AG04450 (cell line): ENCODE data around the gene CAVIN4. TPM values are rescaled to one million over a fixed set of nuclear protein-coding genes. Genes with fewer than 3 reads are reported as not detected.

Experiments
- CTCF ChIA-PET: fragments of 300-600, 350-600 bp; formaldehyde crosslinking; extraction: SDS; loops from one replicate; lab custom pipeline; 2022; ENCODE audit warnings: antibody characterized with exemption, inconsistent platforms; lab: Charles Lee
- POLR2A ChIA-PET: fragments of 350-600 bp; formaldehyde crosslinking; extraction: SDS; loops from one replicate; lab custom pipeline; 2021; ENCODE audit warnings: antibody characterized with exemption, inconsistent platforms; lab: Yijun Ruan, JAX
- DNase-seq: peaks from one replicate; pipeline ENCODE4 v3.0.0-alpha.2; 2011; ENCODE audit warnings: low read depth, low spot score
- H3K27ac ChIP-seq: one replicate; pipeline ENCODE4 v1.5.1; 2012; ENCODE audit warnings: low read depth, low read length, control low read depth
- H3K27me3 ChIP-seq: one replicate; pipeline ENCODE4 v1.6.0; 2012; ENCODE audit warnings: low read length; ENCODE audit not compliant: control insufficient read depth, insufficient read depth
- H3K4me3 ChIP-seq: 2 replicates; pipeline ENCODE4 v1.5.1; 2011; ENCODE audit warnings: mild to moderate bottlenecking, low read depth, low read length, control low read depth
- H3K9me3 ChIP-seq: 2 replicates; pipeline ENCODE4 v1.5.1; 2012; ENCODE audit warnings: low read length; ENCODE audit not compliant: control insufficient read depth, insufficient read depth
- CTCF ChIP-seq: IDR thresholded peaks from 2 replicates; pipeline ENCODE4 v1.5.1; 2011; ENCODE audit warnings: low read depth, low read length, control low read depth, inconsistent platforms
- polyA minus RNA-seq: library from RNA; depleted of rRNA, polyadenylated mRNA; stranded (reverse); fragments of >200 nt; gene quantifications from 2 replicates; pipeline ENCODE4 v1.2.3, GENCODE V29; 2011; rRNA and poly(A)+ RNA removed
- polyA plus RNA-seq: library from polyadenylated mRNA; depleted of rRNA; stranded (reverse); fragments of >200 nt; gene quantifications from 2 replicates; pipeline ENCODE4 v1.2.3, GENCODE V29; 2011; rRNA removed

The CAVIN4 gene
- polyA plus RNA-seq (0.58 and 0.71 TPM in 2 replicates), polyA minus RNA-seq (0.46 and 0.83 TPM in 2 replicates)

GRCh38 chr9:100577776-100578448 is at the start of gene CAVIN4:
Gene CAVIN4 (plus strand): TSS chr9:100578079. CDS start chr9:100578144, 65 bp downstream.
- no peak within 1 kb of the TSS for H3K27ac ChIP-seq
- ChIA-PET CTCF (interaction anchor here (0.6 to 4.1 kb wide), 3 partner anchors 18 to 265 kb away, joined by 4 to 22 read pairs (median 6); no protein-coding TSS in a partner anchor), POLR2A (no interaction called here)
- H3K4me3 ChIP-seq = no peak within 1 kb of the TSS
- H3K27me3 ChIP-seq = no peaks in the 10 kb centered on the region
- no peak for TF ChIP-seq CTCF
- no peaks in the 10 kb centered on the region for H3K9me3 ChIP-seq
- no peak for DNase-seq

- TF ChIP-seq CTCF = no peak
- POLR2A ChIA-PET = no interaction called here
- no peak for DNase-seq
Observed at GRCh38 chr9:100534401-100534800, 43.5 kb upstream of the CAVIN4 start.

GRCh38 chr9:100540327-100540726 is 37.6 kb upstream of the CAVIN4 start:
- ChIA-PET CTCF (no interaction called here), POLR2A (no interaction called here)
- no peak for DNase-seq
- H3K9me3 ChIP-seq = peaks cover 5% of the 10 kb centered on the region; the same call in 1 of the 2 replicates
- no peaks in the 10 kb centered on the region for H3K27me3 ChIP-seq
- no peak overlapping the region for H3K27ac ChIP-seq
- no peak overlapping the region for H3K4me3 ChIP-seq
- TF ChIP-seq CTCF = no peak

More at GRCh38 chr9:100534401-100534800, 43.5 kb upstream of the CAVIN4 start:
- CTCF ChIA-PET = no interaction called here
- Histone ChIP-seq H3K27ac (no peak overlapping the region), H3K27me3 (no peaks in the 10 kb centered on the region), H3K9me3 (no peaks in the 10 kb centered on the region), H3K4me3 (no peak overlapping the region)

GRCh38 chr9:100549048-100549447 is 28.8 kb upstream of the CAVIN4 start:
- Histone ChIP-seq H3K9me3 (peaks cover 5% of the 10 kb centered on the region; the same call in 1 of the 2 replicates), H3K4me3 (no peak overlapping the region), H3K27ac (no peak overlapping the region), H3K27me3 (no peaks in the 10 kb centered on the region)
- DNase-seq = no peak
- CTCF ChIA-PET = interaction anchor here (0.6 to 1.6 kb wide), 2 partner anchors 43 to 271 kb away, joined by 5 to 6 read pairs; no protein-coding TSS in a partner anchor
- POLR2A ChIA-PET = no interaction called here
- no peak for TF ChIP-seq CTCF

- no peak overlapping the region for H3K27ac ChIP-seq
- H3K27me3 ChIP-seq = no peaks in the 10 kb centered on the region
- H3K9me3 ChIP-seq = no peaks in the 10 kb centered on the region
- H3K4me3 ChIP-seq = no peak overlapping the region
- ChIA-PET CTCF (interaction anchor here (0.6 kb wide), 1 partner anchor 49 kb away, joined by 4 read pairs; no protein-coding TSS in a partner anchor), POLR2A (no interaction called here)
- DNase-seq = peak; percentile 45
- no peak for TF ChIP-seq CTCF
Observed at GRCh38 chr9:100554935-100555401, 22.9 kb upstream of the CAVIN4 start.
